Heart right ventricle (tissue), 16 donors: ENCODE results near the gene MAPKAPK2. TPM values are rescaled to one million over a fixed set of nuclear protein-coding genes. Genes with fewer than 3 reads are reported as not detected.

Source experiments
- ATAC-seq, 8 donors: fragments of 200-7000 bp; cut with Tn5 transposase; one replicate each; pipeline ENCODE4 v1.9.1; 2020; ENCODE audit warnings: mild to moderate bottlenecking in 8 of 8, moderate library complexity in 8 of 8, moderate number of reproducible peaks in 1 of 8
- DNase-seq, 2 donors: peaks; one replicate each; pipeline ENCODE4 v3.0.0-alpha.2; 2020
- H3K27ac ChIP-seq, 10 donors: fragments of 200-600 bp; sonication (generic) in 2 of 10; one replicate each; pipeline versions ENCODE4 v1.5.0 to v1.8.0; 2020 to 2022; ENCODE audit warnings: mild to moderate bottlenecking in 3 of 10
- H3K27me3 ChIP-seq, 7 donors: fragments of 200-600 bp; one replicate each; pipeline ENCODE4 v1.8.0; 2021 to 2022; ENCODE audit warnings: mild to moderate bottlenecking in 2 of 7
- H3K36me3 ChIP-seq, 9 donors: fragments of 200-600 bp; sonication (generic) in 1 of 9; one replicate each; pipeline versions ENCODE4 v1.5.0 to v1.8.0; 2020 to 2022; ENCODE audit warnings: mild to moderate bottlenecking in 2 of 9
- H3K4me1 ChIP-seq, 9 donors: fragments of 200-600 bp; sonication (generic) in 1 of 9; one replicate each; pipeline versions ENCODE4 v1.5.0 to v1.8.0; 2020 to 2022; ENCODE audit warnings: mild to moderate bottlenecking in 4 of 9
- H3K4me3 ChIP-seq, 10 donors: fragments of 200-600 bp; sonication (generic) in 2 of 10; one replicate each; pipeline versions ENCODE4 v1.5.0 to v1.8.0; 2020 to 2022; ENCODE audit warnings: mild to moderate bottlenecking in 7 of 10, moderate library complexity in 2 of 10
- H3K9me3 ChIP-seq, 11 donors: fragments of 200-600 bp in 10 of 11; sonication (generic) in 2 of 11; one replicate each; pipeline versions ENCODE4 v1.5.0 to v1.8.0; 2013 to 2022; ENCODE audit warnings: mild to moderate bottlenecking in 2 of 11, control low read depth in 1 of 11, moderate library complexity in 1 of 11
- CTCF ChIP-seq, 9 donors: fragments of 200-600 bp; sonication (generic) in 2 of 9; IDR thresholded peaks; one replicate each; pipeline versions ENCODE4 v1.5.0 to v1.8.0; 2021 to 2022; ENCODE audit warnings: antibody characterized with exemption in 9 of 9, mild to moderate bottlenecking in 5 of 9, moderate library complexity in 1 of 9
- WGBS, 2 donors: extraction: QIAGEN DNeasy Blood & Tissue Kit; methylation state at CpG; one replicate each; pipeline ENCODE4 v1.1.7; 2013; ENCODE audit warnings: inconsistent platforms in 1 of 2; 5-methylcytosine and 5-hydroxymethylcytosine counted together
- intact Hi-C, 10 donors: fragments of 100-400 bp; cut with DNase I; formaldehyde crosslinking; loops; one replicate each; pipeline versions ENCODE4 v1.11.1 to v1.14.2; 2022
- polyA plus RNA-seq, 2 donors: library from polyadenylated mRNA; stranded (reverse); fragments of 200-250 nt; gene quantifications; one replicate each; pipeline ENCODE4 v1.2.3, GENCODE V29; 2013
- total RNA-seq, 10 donors: library from RNA; stranded (reverse); fragmentation: NEBNext Ultra II Directional in 3 of 10; extraction: Animal tissue kit (Norgen Biotek cat#: 25700) in 3 of 10; gene quantifications; one replicate each; pipeline versions ENCODE4 v1.2.1 to v1.2.4, GENCODE V29; 2021 to 2023
- donor health status: Arrhythmogenic right ventricular cardiomyopathy.
- donor health status: ischemic (EF 13 %, LVEDD 7.1; RV severe dilation, severe dysfunction).
- donor health status: healthy with polysubstance abuse.
- donor health status: DM: no; HTN: yes; CAD: no.
- donor health status: DM: no; HTN: no; CAD: no.
- donor health status: ischemic (EF 25% LVEDD 6.9; RV normal size, moderate dysfunction).
- donor health status: ischemic (EF 25% LVEDD 5.7; RV mildly dilated, moderate dysfunction).
- donor health status: healthy.
- donor health status: DM: yes; HTN: yes; CAD: no.
- donor health status: Ischemic cardiomyopathy.
- donor health status: ischemic (EF 35%, LVEDD 5.7; RV mildly dilated, moderate dysfunction).
- donor health status: nonischemic (EF 11% LVEDD 7.7; RV severe dilation, severe dysfunction).
- donor health status: DM: yes; HTN: yes; CAD: no.
- donor health status: PGD.
- donor health status: ischemic (EF 29% LVEDD 5.4; RV normal size, mild dysfunction).
- donor health status: nonischemic (EF 23%, LVEDD 6.1; RV moderate dilation, normal function).

The MAPKAPK2 gene
- total and polyA plus RNA-seq, 12 donors: 101 to 323 (median 219) TPM

GRCh38 chr1:206708058-206708457 is 23.4 kb downstream of the MAPKAPK2 start:
- Histone ChIP-seq H3K9me3 (no peaks in the 10 kb centered on the region), H3K4me1 (peaks cover 44 to 98% (median 92%) of the 10 kb centered on the region in 9 donors), H3K36me3 (no peaks in the 10 kb centered on the region), H3K4me3 (no peak overlapping the region), H3K27me3 (no peaks in the 10 kb centered on the region), H3K27ac (peak overlapping the region; percentile 56 to 84 (median 74))
- DNase-seq (no peak), ATAC-seq (peak in 6 of 8 donors; percentile 5 to 43 (median 34))
- peak in 1 of 9 donors; percentile 3 for TF ChIP-seq CTCF (IDR thresholded peaks at IDR 0.05)
- WGBS, 2 donors: 28 to 40% methylated on average over 2 of the region's 2 CpGs
- intact Hi-C loops: no loop called here

- Histone ChIP-seq H3K36me3 (no peaks in the 10 kb centered on the region), H3K27ac (peak overlapping the region; percentile 15 to 84 (median 70)), H3K4me3 (no peak overlapping the region), H3K27me3 (no peaks in the 10 kb centered on the region), H3K4me1 (peaks cover 44 to 98% (median 92%) of the 10 kb centered on the region in 9 donors), H3K9me3 (no peaks in the 10 kb centered on the region)
- 12 to 23% methylated on average over 2 of the region's 2 CpGs for WGBS, 2 donors
- DNase-seq: no peak
- intact Hi-C loops: no loop called here
- TF ChIP-seq CTCF (IDR thresholded peaks at IDR 0.05): no peak
- ATAC-seq: peak in 4 of 8 donors; percentile 16 to 78 (median 24)
These were observed 24.2 kb downstream of the MAPKAPK2 start for GRCh38 chr1:206708882-206709281.

- ATAC-seq: no peak
- 31 to 36% methylated on average over 4 of the region's 4 CpGs for WGBS, 2 donors
- no peak overlapping the region for H3K4me3 ChIP-seq
- H3K36me3 ChIP-seq: no peaks in the 10 kb centered on the region
- intact Hi-C loops: no loop called here
- peaks cover 42 to 98% (median 92%) of the 10 kb centered on the region in 9 donors for H3K4me1 ChIP-seq
- no peak for DNase-seq
- H3K27me3 ChIP-seq: no peaks in the 10 kb centered on the region
- no peaks in the 10 kb centered on the region for H3K9me3 ChIP-seq
- peak overlapping the region; percentile 15 to 84 (median 70) for H3K27ac ChIP-seq
- no peak for TF ChIP-seq CTCF (IDR thresholded peaks at IDR 0.05)
These were observed 24.6 kb downstream of the MAPKAPK2 start for GRCh38 chr1:206709322-206709721.

- Histone ChIP-seq H3K4me3 (no peak overlapping the region), H3K36me3 (no peaks in the 10 kb centered on the region), H3K4me1 (peaks cover 45 to 98% (median 92%) of the 10 kb centered on the region in 9 donors), H3K27me3 (no peaks in the 10 kb centered on the region), H3K9me3 (no peaks in the 10 kb centered on the region), H3K27ac (peak overlapping the region in 9 of 10 donors; percentile 32 to 84 (median 74))
- no peak for TF ChIP-seq CTCF (IDR thresholded peaks at IDR 0.05)
- 33 to 45% methylated on average over 5 of the region's 5 CpGs for WGBS, 2 donors
- peak in 1 of 8 donors; percentile 34 for ATAC-seq
- intact Hi-C loops: no loop called here
- DNase-seq: no peak
These were observed 25.2 kb downstream of the MAPKAPK2 start for GRCh38 chr1:206709772-206710459.
